Raji (cell line): ENCODE data around the gene LRP5.

ENCODE experiments used
- POLR2A ChIP-seq: IDR thresholded peaks from 2 replicates; pipeline ENCODE4 v1.6.1; 2011; ENCODE audit warnings: low read depth, low read length, control low read depth; ENCODE audit not compliant: insufficient read depth

The LRP5 gene

GRCh38 chr11:68392822-68393221 is 80.4 kb downstream of the LRP5 start:
- no peak for TF ChIP-seq POLR2A

- TF ChIP-seq POLR2A, result no peak
These were observed 84.1 kb downstream of the LRP5 start for GRCh38 chr11:68396516-68396915.

GRCh38 chr11:68397256-68397655 is 84.9 kb downstream of the LRP5 start:
- TF ChIP-seq POLR2A, result no peak

GRCh38 chr11:68398995-68399851 is 86.8 kb downstream of the LRP5 start:
- TF ChIP-seq POLR2A, result no peak

- TF ChIP-seq POLR2A, result no peak
These were observed 87.5 kb downstream of the LRP5 start for GRCh38 chr11:68399916-68400315.

- no peak for TF ChIP-seq POLR2A
These were observed 89.5 kb downstream of the LRP5 start for GRCh38 chr11:68401856-68402255.

- TF ChIP-seq POLR2A, result no peak
These were observed 90.1 kb downstream of the LRP5 start for GRCh38 chr11:68402355-68403031.

- TF ChIP-seq POLR2A, result no peak
These were observed 91.0 kb downstream of the LRP5 start for GRCh38 chr11:68403424-68403823.

GRCh38 chr11:68403831-68404230 is 91.4 kb downstream of the LRP5 start:
- no peak for TF ChIP-seq POLR2A

GRCh38 chr11:68406324-68407313 is 94.2 kb downstream of the LRP5 start:
- TF ChIP-seq POLR2A, result no peak

GRCh38 chr11:68408512-68408911 is 96.1 kb downstream of the LRP5 start:
- no peak for TF ChIP-seq POLR2A

GRCh38 chr11:68409748-68410344 is 97.5 kb downstream of the LRP5 start:
- TF ChIP-seq POLR2A, result no peak

- TF ChIP-seq POLR2A, result no peak
These were observed 99.2 kb downstream of the LRP5 start for GRCh38 chr11:68411501-68411991.

- no peak for TF ChIP-seq POLR2A
These were observed 100.4 kb downstream of the LRP5 start for GRCh38 chr11:68412593-68413475.
